ENCODE measurements around the gene PTGDR.

- TF ChIP-seq POLR2AphosphoS5 (IDR thresholded peaks at IDR 0.05; ENCODE audit: low read depth, low read length) = no peak
- no peak for TF ChIP-seq POLR2A (IDR thresholded peaks at IDR 0.05; ENCODE audit: low read depth, low read length)
- no peak for TF ChIP-seq TAF1 (IDR thresholded peaks at IDR 0.05; ENCODE audit: borderline replicate concordance, low read depth, low read length)
Measured at GRCh38 chr14:52279408-52279807, 11.9 kb downstream of the PTGDR start.

All from GM12892 (cell line).